SU-DHL-6 (cell line): ENCODE measurements around the gene ALKBH5.

ENCODE experiments used
- H2AFZ ChIP-seq: fragments of 200-600 bp; sonication (generic); 2 replicates; pipeline ENCODE4 v1.6.1; 2014; ENCODE audit warnings: low read depth, mild to moderate bottlenecking, moderate library complexity, mixed read lengths, antibody characterized with exemption, low read length; ENCODE audit not compliant: severe bottlenecking
- H3F3A ChIP-seq: fragments of 200-600 bp; shearing (Covaris generic); 2 replicates; pipeline ENCODE4 v1.6.0; 2016; ENCODE audit warnings: antibody characterized with exemption, mild to moderate bottlenecking; ENCODE audit not compliant: insufficient read depth
- H3K27ac ChIP-seq: fragments of 200-600 bp; sonication (generic); 2 replicates; pipeline ENCODE4 v1.5.1; 2016; ENCODE audit warnings: low read depth, mild to moderate bottlenecking, low read length, moderate library complexity, mixed read lengths
- H3K27me3 ChIP-seq: fragments of 200-600 bp; sonication (generic), shearing (Covaris generic); 2 replicates; pipeline ENCODE4 v1.6.0; 2014; ENCODE audit warnings: mild to moderate bottlenecking, low read length
- H3K36me3 ChIP-seq: fragments of 200-600 bp; sonication (generic); 2 replicates; pipeline ENCODE4 v1.6.1; 2014; ENCODE audit warnings: mild to moderate bottlenecking, low read length, mixed read lengths
- H3K4me2 ChIP-seq: fragments of 300-600, 200-600 bp; shearing (Covaris generic), sonication (generic); 2 replicates; pipeline ENCODE4 v1.6.0; 2014; ENCODE audit warnings: low read length, low read depth, mild to moderate bottlenecking; ENCODE audit not compliant: poor library complexity, severe bottlenecking
- H3K4me3 ChIP-seq: fragments of 200-600 bp; sonication (generic); 2 replicates; pipeline ENCODE4 v1.5.1; 2014; ENCODE audit warnings: antibody characterized with exemption, low read length, mild to moderate bottlenecking, mixed read lengths; ENCODE audit not compliant: insufficient read depth, poor library complexity, severe bottlenecking
- H3K79me2 ChIP-seq: fragments of 200-600 bp; sonication (generic); 2 replicates; pipeline ENCODE4 v1.6.1; 2014; ENCODE audit warnings: mild to moderate bottlenecking, low read length, moderate library complexity; ENCODE audit not compliant: insufficient read depth
- H3K9ac ChIP-seq: fragments of 200-600 bp; sonication (generic); 2 replicates; pipeline ENCODE4 v1.7.0; 2014; ENCODE audit warnings: mild to moderate bottlenecking, low read length
- H3K9me2 ChIP-seq: fragments of 200-600 bp; sonication (generic); replicated peaks from 2 replicates; pipeline ENCODE4 v1.6.1; 2014; ENCODE audit warnings: low read length; ENCODE audit not compliant: insufficient read depth
- H3K9me3 ChIP-seq: fragments of 200-600 bp; sonication (generic); 2 replicates; pipeline ENCODE4 v1.6.1; 2014; ENCODE audit warnings: low read length, mixed read lengths; ENCODE audit not compliant: insufficient read depth
- H4K20me1 ChIP-seq: fragments of 200-600 bp; sonication (generic); 2 replicates; pipeline ENCODE4 v1.6.1; 2014; ENCODE audit warnings: low read depth, mild to moderate bottlenecking, antibody characterized with exemption, low read length, moderate library complexity, mixed read lengths
- EZH2phosphoT487 ChIP-seq: fragments of 200-600 bp; sonication (generic), shearing (Covaris generic); conservative IDR thresholded peaks from 2 replicates; pipeline ENCODE4 v1.6.1; 2018; ENCODE audit warnings: mild to moderate bottlenecking, antibody characterized with exemption, low read length, moderate library complexity, mixed read lengths
- TF ChIP-seq, protein P1 (sequence below): fragments of 200-600 bp; sonication (generic); IDR thresholded peaks from one replicate; pipeline ENCODE4 v1.5.1; 2017; ENCODE audit warnings: antibody characterized with exemption, mild to moderate bottlenecking, low read length, moderate library complexity; ENCODE audit not compliant: insufficient read depth, poor library complexity, severe bottlenecking

The ALKBH5 gene

DNA sequence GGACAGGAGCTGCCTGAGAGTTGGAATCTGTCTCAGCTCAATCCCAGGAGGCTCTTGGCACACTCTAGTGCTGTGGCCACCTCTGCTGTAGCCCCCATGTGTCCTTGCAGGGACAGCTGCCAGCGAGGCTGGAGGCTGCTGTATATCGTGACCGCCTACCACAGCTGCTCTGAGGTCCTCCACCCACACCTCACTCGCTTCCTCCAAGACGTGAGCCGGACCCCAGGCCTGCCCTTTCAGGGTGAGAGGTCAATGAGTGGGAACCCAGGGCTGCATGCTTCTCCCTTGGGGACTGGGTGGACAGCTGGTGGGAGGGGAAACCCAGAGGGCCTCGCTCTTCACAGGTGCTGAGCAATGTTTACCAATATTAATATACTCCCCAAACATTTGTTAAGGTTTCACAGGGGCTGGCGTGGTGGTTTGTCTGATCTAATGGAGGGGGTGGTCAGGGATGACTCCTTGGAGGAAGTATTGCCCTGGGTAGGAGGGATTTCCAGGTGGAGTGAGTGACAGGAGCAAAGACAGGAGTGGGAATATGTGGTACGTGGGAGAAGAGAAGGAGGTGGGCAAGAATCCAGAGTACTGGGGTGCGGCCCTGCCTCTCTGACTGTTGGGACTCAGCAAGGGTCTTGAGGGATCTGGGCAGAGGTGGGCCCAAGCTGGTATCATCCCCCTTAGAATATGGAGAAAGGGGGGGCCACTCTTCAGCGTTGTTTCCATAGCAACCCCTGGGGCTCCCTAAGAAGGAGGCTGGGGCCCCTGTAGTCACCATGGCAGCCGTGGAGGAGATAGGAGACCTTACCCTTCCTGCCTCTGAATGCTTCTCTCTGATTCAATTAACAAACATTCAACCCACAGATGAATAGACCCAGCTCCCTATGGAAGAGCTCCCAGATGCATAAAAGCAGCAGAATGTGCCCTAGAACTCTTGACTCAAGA is 22.2 kb upstream of the ALKBH5 start:
- Histone ChIP-seq H4K20me1 (no peaks in the 10 kb centered on the region), H2AFZ (no peak overlapping the region), H3F3A (no peaks in the 10 kb centered on the region), H3K4me2 (no peak overlapping the region), H3K27ac (no peak overlapping the region), H3K9me2 (no peaks in the 10 kb centered on the region), H3K27me3 (no peaks in the 10 kb centered on the region), H3K36me3 (no peaks in the 10 kb centered on the region), H3K4me3 (no peak overlapping the region), H3K79me2 (no peaks in the 10 kb centered on the region), H3K9ac (no peak overlapping the region), H3K9me3 (no peaks in the 10 kb centered on the region)
- TF ChIP-seq, protein P1, sequence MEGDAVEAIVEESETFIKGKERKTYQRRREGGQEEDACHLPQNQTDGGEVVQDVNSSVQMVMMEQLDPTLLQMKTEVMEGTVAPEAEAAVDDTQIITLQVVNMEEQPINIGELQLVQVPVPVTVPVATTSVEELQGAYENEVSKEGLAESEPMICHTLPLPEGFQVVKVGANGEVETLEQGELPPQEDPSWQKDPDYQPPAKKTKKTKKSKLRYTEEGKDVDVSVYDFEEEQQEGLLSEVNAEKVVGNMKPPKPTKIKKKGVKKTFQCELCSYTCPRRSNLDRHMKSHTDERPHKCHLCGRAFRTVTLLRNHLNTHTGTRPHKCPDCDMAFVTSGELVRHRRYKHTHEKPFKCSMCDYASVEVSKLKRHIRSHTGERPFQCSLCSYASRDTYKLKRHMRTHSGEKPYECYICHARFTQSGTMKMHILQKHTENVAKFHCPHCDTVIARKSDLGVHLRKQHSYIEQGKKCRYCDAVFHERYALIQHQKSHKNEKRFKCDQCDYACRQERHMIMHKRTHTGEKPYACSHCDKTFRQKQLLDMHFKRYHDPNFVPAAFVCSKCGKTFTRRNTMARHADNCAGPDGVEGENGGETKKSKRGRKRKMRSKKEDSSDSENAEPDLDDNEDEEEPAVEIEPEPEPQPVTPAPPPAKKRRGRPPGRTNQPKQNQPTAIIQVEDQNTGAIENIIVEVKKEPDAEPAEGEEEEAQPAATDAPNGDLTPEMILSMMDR = no peak
- no peak for TF ChIP-seq EZH2phosphoT487

DNA sequence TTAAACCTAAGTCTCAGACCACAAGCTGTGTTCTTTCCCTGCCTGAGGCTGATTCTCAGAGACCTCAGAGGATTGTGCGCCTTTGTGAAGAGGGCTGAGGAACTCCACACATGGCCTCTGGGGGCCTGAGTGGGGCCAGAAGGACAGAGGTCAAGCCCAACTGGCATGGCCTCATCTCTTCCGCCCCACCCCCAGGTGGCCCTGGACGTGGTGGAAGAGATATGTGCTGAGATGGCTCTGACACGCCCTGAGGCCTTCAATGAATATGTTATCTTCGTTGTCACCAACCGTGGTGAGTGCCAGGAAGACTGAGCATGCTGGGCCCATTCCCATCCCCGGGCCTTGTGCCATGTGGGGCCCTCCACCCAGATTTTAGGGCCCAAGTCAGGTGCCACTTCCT is 20.1 kb upstream of the ALKBH5 start:
- no peak overlapping the region for H3K9ac ChIP-seq
- H3K27ac ChIP-seq = no peak overlapping the region
- H3F3A ChIP-seq = no peaks in the 10 kb centered on the region
- H3K4me2 ChIP-seq = no peak overlapping the region
- H3K79me2 ChIP-seq = no peaks in the 10 kb centered on the region
- no peak overlapping the region for H3K4me3 ChIP-seq
- H3K27me3 ChIP-seq = no peaks in the 10 kb centered on the region
- H2AFZ ChIP-seq = no peak overlapping the region
- H3K9me3 ChIP-seq = no peaks in the 10 kb centered on the region
- TF ChIP-seq EZH2phosphoT487 = no peak
- TF ChIP-seq, protein P1 = no peak
- H3K36me3 ChIP-seq = no peaks in the 10 kb centered on the region
- H4K20me1 ChIP-seq = no peaks in the 10 kb centered on the region
- no peaks in the 10 kb centered on the region for H3K9me2 ChIP-seq

DNA sequence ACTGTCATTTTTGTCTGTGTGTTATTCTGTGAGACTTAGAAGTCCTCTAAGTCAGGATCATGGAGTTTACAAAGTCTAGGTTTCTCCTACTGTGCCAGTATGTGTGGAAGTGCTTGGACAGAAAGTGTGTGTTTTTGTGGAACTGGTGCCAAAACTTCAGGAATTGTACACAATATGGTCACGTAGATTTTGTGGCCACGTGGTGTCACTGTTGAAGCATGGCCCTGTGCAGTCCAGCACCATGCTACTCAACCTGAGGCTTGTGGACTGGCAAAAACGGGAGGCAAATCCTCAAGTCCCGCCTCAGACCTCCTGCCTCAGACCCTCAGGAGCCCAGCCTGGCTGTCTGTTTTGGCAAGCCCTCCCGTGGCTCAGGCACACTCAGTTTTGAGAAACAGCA is 16.7 kb upstream of the ALKBH5 start:
- no peaks in the 10 kb centered on the region for H3K79me2 ChIP-seq
- H3K4me2 ChIP-seq = no peak overlapping the region
- no peaks in the 10 kb centered on the region for H3F3A ChIP-seq
- no peak overlapping the region for H3K9ac ChIP-seq
- H3K9me3 ChIP-seq = no peaks in the 10 kb centered on the region
- no peaks in the 10 kb centered on the region for H3K9me2 ChIP-seq
- H3K36me3 ChIP-seq = no peaks in the 10 kb centered on the region
- H4K20me1 ChIP-seq = no peaks in the 10 kb centered on the region
- H3K4me3 ChIP-seq = no peak overlapping the region
- H3K27me3 ChIP-seq = no peaks in the 10 kb centered on the region
- TF ChIP-seq, protein P1 = no peak
- no peak for TF ChIP-seq EZH2phosphoT487
- no peak overlapping the region for H3K27ac ChIP-seq
- no peak overlapping the region for H2AFZ ChIP-seq
